Breast epithelium (tissue), 4 donors: Measurements from ENCODE around the gene ATP10D. TPM values are rescaled to one million over a fixed set of nuclear protein-coding genes. Genes with fewer than 3 reads are reported as not detected.

Experiments
- DNase-seq, 2 donors: peaks; one replicate each; pipeline ENCODE4 v3.0.0-alpha.2; 2019; ENCODE audit warnings: low spot score in 2 of 2
- H3K27ac ChIP-seq, 2 donors: fragments of 200-600 bp; sonication (generic) in 1 of 2; one replicate each; pipeline ENCODE4 v1.5.1; 2016 to 2019; ENCODE audit warnings: mild to moderate bottlenecking in 1 of 2
- H3K27me3 ChIP-seq, 2 donors: fragments of 200-600 bp; sonication (generic) in 1 of 2; one replicate each; pipeline versions ENCODE4 v1.5.1 to v1.6.0; 2017 to 2019; ENCODE audit warnings: control low read depth in 1 of 2, mild to moderate bottlenecking in 1 of 2
- H3K36me3 ChIP-seq: fragments of 200-600 bp; one replicate; pipeline ENCODE4 v1.5.1; 2019
- H3K4me1 ChIP-seq, 2 donors: fragments of 200-600 bp; sonication (generic); one replicate each; pipeline ENCODE4 v1.5.1; 2016 to 2019; ENCODE audit warnings: control low read depth in 1 of 2
- H3K4me3 ChIP-seq, 3 donors: fragments of 200-600 bp; sonication (generic); 1 replicate in 2 of 3; 2 replicates in 1 of 3; pipeline ENCODE4 v1.5.1; 2016 to 2019; ENCODE audit warnings: mild to moderate bottlenecking in 3 of 3, moderate library complexity in 2 of 3
- H3K9me3 ChIP-seq, 2 donors: fragments of 200-600 bp; sonication (generic) in 1 of 2; one replicate each; pipeline ENCODE4 v1.5.1; 2016 to 2019; ENCODE audit warnings: control low read depth in 1 of 2
- CTCF ChIP-seq, 3 donors: fragments of 450-650 bp; IDR thresholded peaks; one replicate each; pipeline ENCODE4 v1.5.1; 2016 to 2017; ENCODE audit warnings: antibody characterized with exemption in 3 of 3, mild to moderate bottlenecking in 3 of 3, moderate library complexity in 3 of 3
- POLR2A ChIP-seq: fragments of 450-650 bp; IDR thresholded peaks from one replicate; pipeline ENCODE4 v1.6.1; 2016; ENCODE audit warnings: antibody characterized with exemption, mild to moderate bottlenecking, moderate library complexity
- POLR2AphosphoS5 ChIP-seq, 3 donors: sonication (generic); formaldehyde crosslinking; IDR thresholded peaks; one replicate each; pipeline ENCODE4 v1.6.1; 2017; ENCODE audit warnings: antibody characterized with exemption in 3 of 3
- intact Hi-C: fragments of 100-400 bp; cut with DNase I; formaldehyde crosslinking; loops from one replicate; pipeline ENCODE4 v1.15.1; 2023; ENCODE audit warnings: low total_unique reads
- total RNA-seq, 3 donors: library from RNA; depleted of rRNA; stranded (reverse); fragments of >200 nt; gene quantifications; one replicate each; pipeline ENCODE4 v1.1.0, GENCODE V29; 2016

The ATP10D gene
- total RNA-seq, 3 donors from 2014 or later, result 13.3 to 26.2 (median 15.7) TPM

- DNase-seq, result no peak
- intact Hi-C loops, result no loop called here
- Histone ChIP-seq H3K27me3 (no peaks in the 10 kb centered on the region), H3K9me3 (no peaks in the 10 kb centered on the region), H3K36me3 (no peaks in the 10 kb centered on the region), H3K4me3 (no peak overlapping the region), H3K4me1 (no peaks in the 10 kb centered on the region), H3K27ac (no peak overlapping the region)
- TF ChIP-seq POLR2AphosphoS5 (IDR thresholded peaks at IDR 0.05) (no peak), POLR2A (no peak), CTCF (IDR thresholded peaks at IDR 0.05) (no peak)
Observed at GRCh38 chr4:47561331-47561730, 76.3 kb downstream of the ATP10D start.

- Histone ChIP-seq H3K27me3 (no peaks in the 10 kb centered on the region), H3K27ac (no peak overlapping the region), H3K9me3 (no peaks in the 10 kb centered on the region), H3K4me1 (no peaks in the 10 kb centered on the region), H3K4me3 (no peak overlapping the region), H3K36me3 (no peaks in the 10 kb centered on the region)
- TF ChIP-seq CTCF (IDR thresholded peaks at IDR 0.05) (no peak), POLR2AphosphoS5 (IDR thresholded peaks at IDR 0.05) (no peak), POLR2A (no peak)
- intact Hi-C loops, result no loop called here
- DNase-seq, result no peak
Observed at GRCh38 chr4:47562297-47562696, 77.2 kb downstream of the ATP10D start.

GRCh38 chr4:47566566-47566965 is 81.5 kb downstream of the ATP10D start:
- Histone ChIP-seq H3K4me3 (no peak overlapping the region), H3K9me3 (no peaks in the 10 kb centered on the region), H3K27me3 (no peaks in the 10 kb centered on the region), H3K4me1 (no peaks in the 10 kb centered on the region), H3K27ac (no peak overlapping the region), H3K36me3 (no peaks in the 10 kb centered on the region)
- TF ChIP-seq CTCF (IDR thresholded peaks at IDR 0.05), result no peak
- TF ChIP-seq POLR2AphosphoS5 (IDR thresholded peaks at IDR 0.05), result no peak
- TF ChIP-seq POLR2A, result no peak
- no peak for DNase-seq
- intact Hi-C loops, result no loop called here

GRCh38 chr4:47566969-47567368 is 81.9 kb downstream of the ATP10D start:
- Histone ChIP-seq H3K27me3 (no peaks in the 10 kb centered on the region), H3K27ac (no peak overlapping the region), H3K9me3 (no peaks in the 10 kb centered on the region), H3K36me3 (no peaks in the 10 kb centered on the region), H3K4me1 (no peaks in the 10 kb centered on the region), H3K4me3 (no peak overlapping the region)
- intact Hi-C loops, result no loop called here
- TF ChIP-seq POLR2A (no peak), CTCF (IDR thresholded peaks at IDR 0.05) (no peak), POLR2AphosphoS5 (IDR thresholded peaks at IDR 0.05) (no peak)
- no peak for DNase-seq

GRCh38 chr4:47567511-47567910 is 82.4 kb downstream of the ATP10D start:
- H3K27ac ChIP-seq, result no peak overlapping the region
- no peaks in the 10 kb centered on the region for H3K9me3 ChIP-seq
- H3K4me3 ChIP-seq, result no peak overlapping the region
- H3K27me3 ChIP-seq, result no peaks in the 10 kb centered on the region
- H3K36me3 ChIP-seq, result no peaks in the 10 kb centered on the region
- no peaks in the 10 kb centered on the region for H3K4me1 ChIP-seq
- no peak for DNase-seq
- intact Hi-C loops, result no loop called here
- no peak for TF ChIP-seq CTCF (IDR thresholded peaks at IDR 0.05)
